Measurements from ENCODE around the gene ARFIP2.

DNA sequence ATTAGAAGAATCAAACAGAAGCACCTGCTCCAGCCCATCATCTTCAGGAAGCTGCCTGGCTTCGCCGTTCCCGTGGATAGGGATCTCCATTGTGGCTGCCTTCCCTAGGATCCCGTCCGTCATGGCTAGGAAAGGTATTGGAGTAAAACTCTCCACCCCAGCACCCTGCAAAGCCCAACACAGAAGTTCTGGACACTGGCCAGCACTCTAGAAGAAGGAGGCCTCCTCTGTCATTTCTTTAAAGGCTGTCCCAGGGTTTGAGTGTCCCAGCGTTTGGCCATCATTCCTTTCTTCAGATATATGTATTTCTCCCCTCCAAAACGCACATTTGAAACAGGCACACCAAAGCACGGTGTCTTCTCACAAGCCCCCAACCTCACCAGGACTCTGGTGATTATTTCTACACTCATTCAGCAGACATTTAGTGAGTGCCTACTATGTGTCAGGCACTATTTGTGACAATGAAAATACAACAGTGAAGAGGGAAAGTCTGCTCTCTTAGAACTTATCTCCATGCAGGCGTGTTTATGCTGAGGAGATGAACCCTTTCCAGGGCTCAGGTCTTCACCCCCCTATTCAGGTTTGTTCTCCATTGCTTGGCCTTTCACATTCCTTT, 724 bp downstream of the ARFIP2 start:
- no peak for TF ChIP-seq CBX8 (IDR thresholded peaks at IDR 0.05)
- TF ChIP-seq, protein P1, sequence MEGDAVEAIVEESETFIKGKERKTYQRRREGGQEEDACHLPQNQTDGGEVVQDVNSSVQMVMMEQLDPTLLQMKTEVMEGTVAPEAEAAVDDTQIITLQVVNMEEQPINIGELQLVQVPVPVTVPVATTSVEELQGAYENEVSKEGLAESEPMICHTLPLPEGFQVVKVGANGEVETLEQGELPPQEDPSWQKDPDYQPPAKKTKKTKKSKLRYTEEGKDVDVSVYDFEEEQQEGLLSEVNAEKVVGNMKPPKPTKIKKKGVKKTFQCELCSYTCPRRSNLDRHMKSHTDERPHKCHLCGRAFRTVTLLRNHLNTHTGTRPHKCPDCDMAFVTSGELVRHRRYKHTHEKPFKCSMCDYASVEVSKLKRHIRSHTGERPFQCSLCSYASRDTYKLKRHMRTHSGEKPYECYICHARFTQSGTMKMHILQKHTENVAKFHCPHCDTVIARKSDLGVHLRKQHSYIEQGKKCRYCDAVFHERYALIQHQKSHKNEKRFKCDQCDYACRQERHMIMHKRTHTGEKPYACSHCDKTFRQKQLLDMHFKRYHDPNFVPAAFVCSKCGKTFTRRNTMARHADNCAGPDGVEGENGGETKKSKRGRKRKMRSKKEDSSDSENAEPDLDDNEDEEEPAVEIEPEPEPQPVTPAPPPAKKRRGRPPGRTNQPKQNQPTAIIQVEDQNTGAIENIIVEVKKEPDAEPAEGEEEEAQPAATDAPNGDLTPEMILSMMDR (IDR thresholded peaks at IDR 0.05): no peak
- TF ChIP-seq, protein P2, sequence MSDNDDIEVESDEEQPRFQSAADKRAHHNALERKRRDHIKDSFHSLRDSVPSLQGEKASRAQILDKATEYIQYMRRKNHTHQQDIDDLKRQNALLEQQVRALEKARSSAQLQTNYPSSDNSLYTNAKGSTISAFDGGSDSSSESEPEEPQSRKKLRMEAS (IDR thresholded peaks at IDR 0.05): no peak
- TF ChIP-seq CEBPB (IDR thresholded peaks at IDR 0.05): no peak
- TF ChIP-seq, protein P3, sequence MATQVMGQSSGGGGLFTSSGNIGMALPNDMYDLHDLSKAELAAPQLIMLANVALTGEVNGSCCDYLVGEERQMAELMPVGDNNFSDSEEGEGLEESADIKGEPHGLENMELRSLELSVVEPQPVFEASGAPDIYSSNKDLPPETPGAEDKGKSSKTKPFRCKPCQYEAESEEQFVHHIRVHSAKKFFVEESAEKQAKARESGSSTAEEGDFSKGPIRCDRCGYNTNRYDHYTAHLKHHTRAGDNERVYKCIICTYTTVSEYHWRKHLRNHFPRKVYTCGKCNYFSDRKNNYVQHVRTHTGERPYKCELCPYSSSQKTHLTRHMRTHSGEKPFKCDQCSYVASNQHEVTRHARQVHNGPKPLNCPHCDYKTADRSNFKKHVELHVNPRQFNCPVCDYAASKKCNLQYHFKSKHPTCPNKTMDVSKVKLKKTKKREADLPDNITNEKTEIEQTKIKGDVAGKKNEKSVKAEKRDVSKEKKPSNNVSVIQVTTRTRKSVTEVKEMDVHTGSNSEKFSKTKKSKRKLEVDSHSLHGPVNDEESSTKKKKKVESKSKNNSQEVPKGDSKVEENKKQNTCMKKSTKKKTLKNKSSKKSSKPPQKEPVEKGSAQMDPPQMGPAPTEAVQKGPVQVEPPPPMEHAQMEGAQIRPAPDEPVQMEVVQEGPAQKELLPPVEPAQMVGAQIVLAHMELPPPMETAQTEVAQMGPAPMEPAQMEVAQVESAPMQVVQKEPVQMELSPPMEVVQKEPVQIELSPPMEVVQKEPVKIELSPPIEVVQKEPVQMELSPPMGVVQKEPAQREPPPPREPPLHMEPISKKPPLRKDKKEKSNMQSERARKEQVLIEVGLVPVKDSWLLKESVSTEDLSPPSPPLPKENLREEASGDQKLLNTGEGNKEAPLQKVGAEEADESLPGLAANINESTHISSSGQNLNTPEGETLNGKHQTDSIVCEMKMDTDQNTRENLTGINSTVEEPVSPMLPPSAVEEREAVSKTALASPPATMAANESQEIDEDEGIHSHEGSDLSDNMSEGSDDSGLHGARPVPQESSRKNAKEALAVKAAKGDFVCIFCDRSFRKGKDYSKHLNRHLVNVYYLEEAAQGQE (IDR thresholded peaks at IDR 0.05): no peak
